Ishikawa (cell line): Measurements from ENCODE around the gene SRRM5.

Source experiments
- CEBPB ChIP-seq: IDR thresholded peaks from 2 replicates; pipeline ENCODE4 v1.6.1; 2012
- CREB1 ChIP-seq: IDR thresholded peaks from 2 replicates; pipeline ENCODE4 v1.6.1; 2012; ENCODE audit warnings: low read depth
- EGR1 ChIP-seq: IDR thresholded peaks from 2 replicates; pipeline ENCODE4 v1.6.1; 2012
- NFIC ChIP-seq: IDR thresholded peaks from 2 replicates; pipeline ENCODE4 v1.6.1; 2012
- RAD21 ChIP-seq: IDR thresholded peaks from 2 replicates; pipeline ENCODE4 v1.6.1; 2012; ENCODE audit warnings: low read depth
- REST ChIP-seq: IDR thresholded peaks from 2 replicates; pipeline ENCODE4 v1.6.1; 2012; ENCODE audit warnings: low read depth, mild to moderate bottlenecking
- TAF1 ChIP-seq: IDR thresholded peaks from 2 replicates; pipeline ENCODE4 v1.6.1; 2012; ENCODE audit warnings: low read depth, mild to moderate bottlenecking
- TCF12 ChIP-seq: IDR thresholded peaks from 2 replicates; pipeline ENCODE4 v1.6.1; 2012; ENCODE audit warnings: low read depth
- YY1 ChIP-seq: IDR thresholded peaks from 2 replicates; pipeline ENCODE4 v1.6.1; 2012; ENCODE audit warnings: low read depth
- ZBTB7A ChIP-seq: IDR thresholded peaks from 2 replicates; pipeline ENCODE4 v1.6.1; 2012; ENCODE audit warnings: low read depth
- TF ChIP-seq, protein P1 (sequence below): IDR thresholded peaks from 2 replicates; pipeline ENCODE4 v1.6.1; 2012
- TF ChIP-seq, protein P2 (sequence below): IDR thresholded peaks from 2 replicates; pipeline ENCODE4 v1.6.1; 2012

Gene SRRM5

GRCh38 chr19:43570174-43570791, 41.6 kb upstream of the SRRM5 start:
- TF ChIP-seq CEBPB = no peak
- no peak for TF ChIP-seq EGR1
- no peak for TF ChIP-seq RAD21
- TF ChIP-seq, protein P1, sequence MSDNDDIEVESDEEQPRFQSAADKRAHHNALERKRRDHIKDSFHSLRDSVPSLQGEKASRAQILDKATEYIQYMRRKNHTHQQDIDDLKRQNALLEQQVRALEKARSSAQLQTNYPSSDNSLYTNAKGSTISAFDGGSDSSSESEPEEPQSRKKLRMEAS = no peak
- TF ChIP-seq REST = no peak
- TF ChIP-seq CREB1 = no peak

DNA sequence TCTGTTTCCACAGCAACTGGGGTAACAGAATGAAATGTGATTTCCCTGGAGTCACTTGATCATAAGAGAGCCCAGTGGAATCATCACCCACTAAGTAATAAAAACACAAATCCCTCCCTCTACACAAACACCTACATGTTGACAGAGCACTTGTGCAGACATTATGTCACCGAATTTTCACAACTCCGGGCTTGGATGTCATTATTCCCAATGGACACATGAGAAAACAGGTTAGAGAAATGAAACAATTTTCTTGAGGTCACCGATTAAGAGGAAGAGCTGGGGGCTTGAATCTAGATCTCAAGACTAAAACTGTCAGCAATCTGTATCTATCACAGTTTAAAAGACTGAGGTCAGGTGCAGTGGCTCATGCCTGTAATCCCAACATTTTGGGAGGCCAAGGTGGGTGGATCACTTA, 39.7 kb upstream of the SRRM5 start:
- no peak for TF ChIP-seq CEBPB

GRCh38 chr19:43574424-43575155, 37.3 kb upstream of the SRRM5 start:
- TF ChIP-seq YY1 (0 out of 2 replicates have a peak, but pooled peaks have one; percentile 24), REST (no peak)
- TF ChIP-seq, protein P1 = no peak
- TF ChIP-seq, protein P2, sequence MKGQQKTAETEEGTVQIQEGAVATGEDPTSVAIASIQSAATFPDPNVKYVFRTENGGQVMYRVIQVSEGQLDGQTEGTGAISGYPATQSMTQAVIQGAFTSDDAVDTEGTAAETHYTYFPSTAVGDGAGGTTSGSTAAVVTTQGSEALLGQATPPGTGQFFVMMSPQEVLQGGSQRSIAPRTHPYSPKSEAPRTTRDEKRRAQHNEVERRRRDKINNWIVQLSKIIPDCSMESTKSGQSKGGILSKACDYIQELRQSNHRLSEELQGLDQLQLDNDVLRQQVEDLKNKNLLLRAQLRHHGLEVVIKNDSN = no peak

DNA sequence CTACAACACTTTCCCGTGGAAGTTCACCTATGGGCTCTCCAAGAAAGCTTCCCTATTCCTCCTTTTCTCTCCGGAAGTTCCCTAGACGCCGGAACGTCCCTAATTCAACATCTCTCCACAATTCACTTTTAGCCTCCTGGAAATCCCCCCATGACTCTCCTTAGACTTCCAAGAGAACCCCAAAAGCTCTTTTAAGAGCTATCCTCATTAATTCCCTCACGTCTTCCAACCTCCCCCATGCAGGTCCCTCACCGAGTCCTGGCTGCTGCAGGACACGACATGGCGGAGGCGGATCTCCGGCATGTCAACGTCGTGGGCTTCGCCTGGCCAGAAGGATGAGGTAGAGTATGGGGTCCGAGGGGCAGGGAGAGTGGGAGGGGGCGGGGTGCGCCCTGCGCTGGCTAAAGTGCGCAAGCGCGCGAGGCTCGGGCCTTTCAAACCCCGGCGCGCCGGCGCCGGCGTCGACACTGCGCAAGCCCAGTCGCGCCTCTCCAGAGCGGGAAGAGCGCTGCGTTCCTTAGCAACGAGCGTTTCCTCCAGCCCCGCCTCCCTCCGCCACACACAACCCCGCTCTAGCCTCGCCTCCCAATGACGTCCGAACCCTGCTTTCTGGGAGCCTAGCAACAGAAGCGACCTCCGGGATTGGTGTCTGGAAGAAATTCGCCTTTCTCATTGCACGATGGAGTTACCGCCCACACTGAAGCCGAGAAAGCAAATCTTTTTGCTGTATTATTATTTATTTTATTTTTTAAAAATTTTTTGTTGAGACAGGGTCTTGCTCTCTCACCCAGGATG, 36.5 kb upstream of the SRRM5 start, which contains the start of the genes PINLYP and XRCC1:
Gene PINLYP, plus strand, starts transcription at position 646 of the 795 bp plus-strand sequence. CDS start 1,391 bp downstream, outside the sequence.
Gene XRCC1, minus strand, starts transcription at position 372 of the 795 bp plus-strand sequence. Its CDS starts 69 bp downstream, at position 303.
- 0 out of 2 replicates have a peak, but pooled peaks have one; percentile 23 for TF ChIP-seq TCF12
- TF ChIP-seq, protein P1 = peak; percentile 71; the same call in 1 of the 2 replicates
- peak; percentile 77; the same call in 1 of the 2 replicates for TF ChIP-seq CREB1
- no peak for TF ChIP-seq NFIC
- TF ChIP-seq RAD21 = no peak
- TF ChIP-seq ZBTB7A = peak; percentile 74; the same call in 1 of the 2 replicates
- TF ChIP-seq TAF1 = peak; percentile 63; the same call in 1 of the 2 replicates
- no peak for TF ChIP-seq CEBPB

GRCh38 chr19:43575955-43576878, 35.7 kb upstream of the SRRM5 start:
- no peak for TF ChIP-seq TCF12
- TF ChIP-seq CEBPB = no peak
- no peak for TF ChIP-seq REST
